WI38 (cell line): Measurements from ENCODE around the gene KANSL1.
A peak's percentile ranks its signal among the peaks of the same experiment; 100 is the strongest.
"Not testable (repeated sequence)": the region's sequence is repeated elsewhere in the genome, so short reads cannot be mapped to it uniquely, and the experiment has no call there.

Source experiments
- H3K4me3 ChIP-seq: 2 replicates; pipeline ENCODE4 v1.5.1; 2011; ENCODE audit warnings: low read depth, mild to moderate bottlenecking, control low read depth, low read length
- TF ChIP-seq, protein P1 (sequence below): IDR thresholded peaks from 2 replicates; pipeline ENCODE4 v1.5.1; 2012; ENCODE audit warnings: low read depth, mild to moderate bottlenecking, control low read depth, low read length

KANSL1 gene, protein sequence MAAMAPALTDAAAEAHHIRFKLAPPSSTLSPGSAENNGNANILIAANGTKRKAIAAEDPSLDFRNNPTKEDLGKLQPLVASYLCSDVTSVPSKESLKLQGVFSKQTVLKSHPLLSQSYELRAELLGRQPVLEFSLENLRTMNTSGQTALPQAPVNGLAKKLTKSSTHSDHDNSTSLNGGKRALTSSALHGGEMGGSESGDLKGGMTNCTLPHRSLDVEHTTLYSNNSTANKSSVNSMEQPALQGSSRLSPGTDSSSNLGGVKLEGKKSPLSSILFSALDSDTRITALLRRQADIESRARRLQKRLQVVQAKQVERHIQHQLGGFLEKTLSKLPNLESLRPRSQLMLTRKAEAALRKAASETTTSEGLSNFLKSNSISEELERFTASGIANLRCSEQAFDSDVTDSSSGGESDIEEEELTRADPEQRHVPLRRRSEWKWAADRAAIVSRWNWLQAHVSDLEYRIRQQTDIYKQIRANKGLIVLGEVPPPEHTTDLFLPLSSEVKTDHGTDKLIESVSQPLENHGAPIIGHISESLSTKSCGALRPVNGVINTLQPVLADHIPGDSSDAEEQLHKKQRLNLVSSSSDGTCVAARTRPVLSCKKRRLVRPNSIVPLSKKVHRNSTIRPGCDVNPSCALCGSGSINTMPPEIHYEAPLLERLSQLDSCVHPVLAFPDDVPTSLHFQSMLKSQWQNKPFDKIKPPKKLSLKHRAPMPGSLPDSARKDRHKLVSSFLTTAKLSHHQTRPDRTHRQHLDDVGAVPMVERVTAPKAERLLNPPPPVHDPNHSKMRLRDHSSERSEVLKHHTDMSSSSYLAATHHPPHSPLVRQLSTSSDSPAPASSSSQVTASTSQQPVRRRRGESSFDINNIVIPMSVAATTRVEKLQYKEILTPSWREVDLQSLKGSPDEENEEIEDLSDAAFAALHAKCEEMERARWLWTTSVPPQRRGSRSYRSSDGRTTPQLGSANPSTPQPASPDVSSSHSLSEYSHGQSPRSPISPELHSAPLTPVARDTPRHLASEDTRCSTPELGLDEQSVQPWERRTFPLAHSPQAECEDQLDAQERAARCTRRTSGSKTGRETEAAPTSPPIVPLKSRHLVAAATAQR (N-terminal part only)

DNA sequence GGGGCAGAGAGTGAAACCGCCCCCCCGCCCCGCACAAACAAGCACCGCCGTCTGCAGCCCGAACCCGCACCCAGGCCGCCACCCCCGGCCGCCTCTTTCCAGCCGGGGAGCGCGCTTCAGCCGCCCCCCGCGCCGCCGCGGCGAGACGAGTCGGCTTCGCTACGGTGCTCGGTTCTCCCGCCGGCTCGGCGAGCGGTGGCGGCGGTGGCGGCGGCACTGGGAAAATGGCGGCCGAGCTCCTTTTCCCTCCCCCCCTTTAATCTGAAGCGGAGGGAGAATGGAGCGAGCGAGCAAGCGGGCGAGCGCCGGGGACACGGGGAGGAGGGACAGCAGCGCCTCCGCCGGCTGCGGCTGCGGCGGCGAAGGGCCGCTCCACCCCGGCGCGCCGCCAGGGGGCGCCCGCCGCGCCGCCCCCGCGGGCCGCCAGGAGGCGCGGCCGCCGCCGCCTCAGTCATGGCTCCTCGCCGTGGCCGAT lies at the start of gene KANSL1:
KANSL1 (minus strand) TSS at position 279 of the 475 bp plus-strand sequence. CDS start 21,286 bp downstream, outside the sequence.
- H3K4me3 ChIP-seq: peak within 1 kb of the TSS; percentile 93
- TF ChIP-seq, protein P1, sequence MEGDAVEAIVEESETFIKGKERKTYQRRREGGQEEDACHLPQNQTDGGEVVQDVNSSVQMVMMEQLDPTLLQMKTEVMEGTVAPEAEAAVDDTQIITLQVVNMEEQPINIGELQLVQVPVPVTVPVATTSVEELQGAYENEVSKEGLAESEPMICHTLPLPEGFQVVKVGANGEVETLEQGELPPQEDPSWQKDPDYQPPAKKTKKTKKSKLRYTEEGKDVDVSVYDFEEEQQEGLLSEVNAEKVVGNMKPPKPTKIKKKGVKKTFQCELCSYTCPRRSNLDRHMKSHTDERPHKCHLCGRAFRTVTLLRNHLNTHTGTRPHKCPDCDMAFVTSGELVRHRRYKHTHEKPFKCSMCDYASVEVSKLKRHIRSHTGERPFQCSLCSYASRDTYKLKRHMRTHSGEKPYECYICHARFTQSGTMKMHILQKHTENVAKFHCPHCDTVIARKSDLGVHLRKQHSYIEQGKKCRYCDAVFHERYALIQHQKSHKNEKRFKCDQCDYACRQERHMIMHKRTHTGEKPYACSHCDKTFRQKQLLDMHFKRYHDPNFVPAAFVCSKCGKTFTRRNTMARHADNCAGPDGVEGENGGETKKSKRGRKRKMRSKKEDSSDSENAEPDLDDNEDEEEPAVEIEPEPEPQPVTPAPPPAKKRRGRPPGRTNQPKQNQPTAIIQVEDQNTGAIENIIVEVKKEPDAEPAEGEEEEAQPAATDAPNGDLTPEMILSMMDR: no peak

DNA sequence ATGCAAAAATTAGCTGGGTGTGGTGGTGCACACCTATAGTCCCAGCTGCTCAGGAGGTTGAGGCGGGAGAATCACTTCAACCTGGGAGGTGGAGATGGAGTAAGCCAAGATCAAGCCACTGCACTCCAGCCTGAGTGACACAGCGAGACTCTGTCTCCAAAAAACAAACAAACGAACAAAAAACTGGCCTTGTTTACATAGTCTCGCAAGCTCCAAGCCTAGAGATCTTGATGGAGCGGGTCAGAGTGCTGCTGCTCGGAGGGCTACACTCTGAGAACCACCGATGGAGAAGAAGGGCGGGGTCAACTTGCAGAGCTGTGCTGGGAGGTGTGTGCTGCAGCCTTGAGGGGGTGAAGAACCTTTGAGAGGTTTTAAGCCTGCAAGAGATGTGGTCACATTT lies 38.1 kb upstream of the KANSL1 start:
- not testable (repeated sequence) for H3K4me3 ChIP-seq

DNA sequence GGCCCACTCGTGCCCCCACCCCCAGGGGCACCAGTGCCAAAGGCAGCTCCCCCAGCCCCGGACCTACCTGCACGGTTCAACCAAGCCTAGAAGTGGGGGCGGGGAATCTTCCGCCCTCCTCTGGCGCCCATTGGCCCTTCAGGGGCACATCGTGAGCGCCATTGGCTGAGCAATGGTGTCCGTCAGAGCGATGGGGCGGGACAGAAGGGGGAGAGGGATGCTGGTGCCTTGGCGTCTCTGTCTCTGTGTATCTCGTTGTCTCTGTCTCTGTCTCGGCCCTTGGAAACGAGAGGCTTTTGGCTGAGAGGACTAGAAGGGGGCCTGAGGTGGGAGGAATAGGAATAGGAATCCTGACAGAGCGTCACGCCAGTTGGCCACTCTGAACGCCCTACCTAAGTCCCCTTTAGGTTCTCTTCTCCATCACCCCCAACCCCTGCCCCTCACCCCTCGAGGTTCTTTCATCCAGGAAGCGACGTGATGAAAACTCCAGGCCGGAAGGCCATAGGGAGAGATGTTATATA lies 32.1 kb upstream of the KANSL1 start:
- peak overlapping the region; percentile 60 for H3K4me3 ChIP-seq

DNA sequence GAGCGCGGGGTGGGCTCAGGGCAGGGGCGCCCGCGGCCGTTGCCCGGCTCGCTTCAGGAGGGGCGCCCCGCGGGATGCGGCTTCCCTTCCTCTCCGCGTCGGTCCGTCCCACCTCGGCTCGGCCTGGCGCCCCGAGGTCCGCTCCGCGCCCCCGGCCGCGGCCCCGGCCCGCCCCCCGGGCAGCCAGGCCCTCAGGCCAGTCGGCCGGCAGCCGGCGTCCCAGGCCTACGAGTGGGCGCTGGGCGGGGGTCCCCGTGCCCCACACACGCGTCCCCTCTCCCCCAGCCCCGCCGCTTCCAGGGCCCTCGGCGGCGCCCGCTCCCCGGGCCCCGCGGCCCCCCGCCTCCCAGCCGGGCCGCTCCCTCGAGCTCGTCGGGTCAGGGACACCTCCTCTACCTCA lies 31.6 kb upstream of the KANSL1 start:
- peak overlapping the region; percentile 60 for H3K4me3 ChIP-seq

DNA sequence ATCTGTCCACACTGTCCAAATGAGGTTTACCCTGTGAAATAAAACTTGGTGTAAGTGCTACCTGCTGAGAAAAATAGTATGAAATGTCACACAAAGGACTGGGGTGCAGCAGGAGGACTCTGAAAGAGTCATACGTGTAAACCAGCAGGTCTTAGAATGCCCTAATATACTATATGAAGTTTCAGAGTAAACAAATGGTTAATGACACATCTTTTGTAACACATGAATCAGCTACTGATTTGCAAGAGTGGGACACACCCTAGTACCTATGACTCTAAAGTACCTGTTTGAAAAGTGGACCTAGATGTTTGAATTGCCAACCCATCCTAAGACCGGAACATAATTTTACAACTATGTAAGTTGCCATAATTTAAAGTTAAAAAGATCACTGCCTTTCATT lies 29.8 kb upstream of the KANSL1 start:
- not testable (repeated sequence) for H3K4me3 ChIP-seq

DNA sequence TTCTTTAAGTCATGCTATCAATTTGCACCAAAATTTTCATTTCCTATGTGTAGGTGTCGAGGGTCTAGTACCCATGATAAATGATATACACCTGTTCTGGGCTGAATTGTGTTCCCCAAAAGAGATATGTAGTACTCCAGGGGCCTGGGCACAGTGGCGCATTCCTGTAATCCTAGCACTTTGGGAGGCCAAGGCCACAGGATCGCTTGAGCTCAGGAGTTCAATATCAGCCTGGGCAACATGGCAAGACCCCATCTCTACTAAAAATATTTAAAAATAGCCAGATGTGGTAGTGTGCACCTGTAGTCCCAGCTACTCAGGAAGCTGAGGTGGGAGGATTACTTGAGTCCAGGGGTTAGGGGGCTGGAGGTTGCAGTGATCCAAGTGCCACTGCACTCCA lies 23.5 kb upstream of the KANSL1 start:
- TF ChIP-seq, protein P1: no peak

DNA sequence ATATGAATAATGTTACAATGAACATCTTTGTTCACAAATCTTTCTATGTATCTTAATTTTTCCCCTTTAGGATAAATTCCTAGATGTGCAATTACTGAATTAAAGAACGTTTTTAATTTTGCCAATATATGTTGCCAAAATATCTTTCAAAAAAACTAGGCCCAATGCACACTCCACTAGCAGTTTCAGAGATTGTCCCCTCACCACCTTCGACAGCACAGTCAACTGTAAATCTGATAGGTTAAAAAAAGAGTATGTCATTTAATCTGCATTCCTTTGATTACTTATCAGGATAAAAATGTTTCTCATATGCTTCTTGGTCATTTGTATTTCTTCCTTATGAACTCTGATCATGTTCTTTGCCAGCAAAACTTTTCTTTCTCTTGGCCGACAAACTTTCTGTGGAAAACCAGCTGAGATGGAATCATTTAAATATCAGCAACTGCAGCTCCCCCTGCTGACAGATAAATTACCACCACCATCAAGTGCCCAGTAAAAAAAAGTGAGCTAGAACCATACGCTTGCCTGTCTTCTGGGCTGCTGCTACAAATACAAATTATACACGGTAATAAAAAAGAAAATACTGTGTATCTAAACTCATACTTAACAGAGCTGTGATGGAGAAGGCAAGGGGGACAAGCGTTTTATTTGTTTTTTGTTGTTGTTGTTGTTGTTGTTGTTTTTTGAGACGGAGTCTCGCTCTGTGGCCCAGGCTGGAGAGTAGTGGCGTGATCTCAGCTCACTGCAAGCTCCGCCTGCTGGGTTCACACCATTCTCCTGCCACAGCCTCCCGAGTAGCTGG lies 19.6 kb upstream of the KANSL1 start:
- TF ChIP-seq, protein P1: peak; percentile 73

More for the DNA sequence above, 23.5 kb upstream of the KANSL1 start:
- H3K4me3 ChIP-seq: no peak overlapping the region

DNA sequence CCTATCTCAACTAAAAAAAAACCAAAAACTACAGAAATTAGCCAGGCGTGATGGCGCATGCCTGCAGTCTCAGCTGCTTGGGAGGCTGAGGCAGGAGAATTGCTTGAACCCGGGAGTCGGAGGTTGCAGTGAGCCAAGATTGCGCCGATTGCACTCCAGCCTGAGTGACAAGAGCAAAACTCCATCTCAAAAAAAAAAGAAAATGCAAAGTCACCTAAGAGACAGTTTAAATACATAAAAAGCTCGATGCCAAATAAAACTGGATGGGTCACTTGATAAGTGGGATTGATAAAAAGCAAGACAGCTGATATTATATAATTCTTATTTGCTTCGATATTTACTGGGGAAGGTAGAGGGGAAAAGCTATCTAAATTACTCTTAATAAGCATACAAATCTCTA lies 15.8 kb upstream of the KANSL1 start:
- H3K4me3 ChIP-seq: no peak overlapping the region
- TF ChIP-seq, protein P1: no peak

More for the DNA sequence above, 19.6 kb upstream of the KANSL1 start:
- H3K4me3 ChIP-seq: no peak overlapping the region
